Measurements from ENCODE around the gene CST5. TPM values are rescaled to one million over a fixed set of nuclear protein-coding genes. Genes with fewer than 3 reads are reported as not detected.

The CST5 gene
- not detected in 2 replicates for total RNA-seq (2014; rRNA removed; shearing (Covaris generic))

GRCh38 chr20:23879328-23879798, at the start of gene CST5:
Gene CST5 (minus strand): TSS chr20:23879748. CDS start chr20:23879676, 72 bp downstream.
- DNase-seq, result no peak
- no peaks in the 10 kb centered on the region for H3K4me1 ChIP-seq
- no peaks in the 10 kb centered on the region for H3K36me3 ChIP-seq
- no peaks in the 10 kb centered on the region for H3K9me3 ChIP-seq (replicated peaks)
- peaks cover 3% of the 10 kb centered on the region; the same call in 1 of the 2 replicates for H3K27me3 ChIP-seq
- no peak within 1 kb of the TSS for H3K27ac ChIP-seq
- no peak within 1 kb of the TSS for H3K4me3 ChIP-seq

- H3K36me3 ChIP-seq, result no peaks in the 10 kb centered on the region
- H3K4me1 ChIP-seq, result no peaks in the 10 kb centered on the region
- H3K27ac ChIP-seq, result no peak overlapping the region
- no peaks in the 10 kb centered on the region for H3K9me3 ChIP-seq (replicated peaks)
- DNase-seq, result peak in 1 of 2 experiments; percentile 8
- H3K27me3 ChIP-seq, result no peaks in the 10 kb centered on the region
- no peak overlapping the region for H3K4me3 ChIP-seq
Observed at GRCh38 chr20:23928788-23929187, 49.2 kb upstream of the CST5 start.

GRCh38 chr20:23928353-23928752, 48.8 kb upstream of the CST5 start:
- H3K27me3 ChIP-seq, result no peaks in the 10 kb centered on the region
- H3K4me1 ChIP-seq, result no peaks in the 10 kb centered on the region
- no peak overlapping the region for H3K4me3 ChIP-seq
- no peak overlapping the region for H3K27ac ChIP-seq
- no peak for DNase-seq
- no peaks in the 10 kb centered on the region for H3K9me3 ChIP-seq (replicated peaks)
- no peaks in the 10 kb centered on the region for H3K36me3 ChIP-seq

- no peak overlapping the region for H3K27ac ChIP-seq
- no peak for DNase-seq
- no peaks in the 10 kb centered on the region for H3K36me3 ChIP-seq
- no peaks in the 10 kb centered on the region for H3K4me1 ChIP-seq
- 0 out of 2 replicates have a peak, but pooled peaks cover 6% of the 10 kb centered on the region for H3K27me3 ChIP-seq
- H3K4me3 ChIP-seq, result no peak overlapping the region
- no peaks in the 10 kb centered on the region for H3K9me3 ChIP-seq (replicated peaks)
Observed at GRCh38 chr20:23926944-23927872, 47.7 kb upstream of the CST5 start.

- no peaks in the 10 kb centered on the region for H3K36me3 ChIP-seq
- H3K27me3 ChIP-seq, result 0 out of 2 replicates have a peak, but pooled peaks cover 6% of the 10 kb centered on the region
- H3K9me3 ChIP-seq (replicated peaks), result no peaks in the 10 kb centered on the region
- H3K27ac ChIP-seq, result no peak overlapping the region
- DNase-seq, result no peak
- no peaks in the 10 kb centered on the region for H3K4me1 ChIP-seq
- H3K4me3 ChIP-seq, result no peak overlapping the region
Observed at GRCh38 chr20:23926526-23926880, 47.0 kb upstream of the CST5 start.

GRCh38 chr20:23925789-23926525, 46.4 kb upstream of the CST5 start:
- no peak for DNase-seq
- H3K27me3 ChIP-seq, result 0 out of 2 replicates have a peak, but pooled peaks cover 6% of the 10 kb centered on the region
- H3K4me1 ChIP-seq, result no peaks in the 10 kb centered on the region
- no peaks in the 10 kb centered on the region for H3K9me3 ChIP-seq (replicated peaks)
- no peak overlapping the region for H3K27ac ChIP-seq
- no peak overlapping the region for H3K4me3 ChIP-seq
- no peaks in the 10 kb centered on the region for H3K36me3 ChIP-seq

- Histone ChIP-seq H3K27ac (no peak overlapping the region), H3K4me1 (no peaks in the 10 kb centered on the region), H3K27me3 (0 out of 2 replicates have a peak, but pooled peaks cover 6% of the 10 kb centered on the region), H3K36me3 (no peaks in the 10 kb centered on the region), H3K4me3 (no peak overlapping the region), H3K9me3 (replicated peaks) (no peaks in the 10 kb centered on the region)
- DNase-seq, result no peak
Observed at GRCh38 chr20:23924751-23925150, 45.2 kb upstream of the CST5 start.

GRCh38 chr20:23923891-23924435, 44.4 kb upstream of the CST5 start:
- Histone ChIP-seq H3K9me3 (replicated peaks) (no peaks in the 10 kb centered on the region), H3K27me3 (0 out of 2 replicates have a peak, but pooled peaks cover 6% of the 10 kb centered on the region), H3K27ac (no peak overlapping the region), H3K36me3 (no peaks in the 10 kb centered on the region), H3K4me1 (no peaks in the 10 kb centered on the region), H3K4me3 (no peak overlapping the region)
- no peak for DNase-seq

- Histone ChIP-seq H3K27ac (no peak overlapping the region), H3K4me1 (no peaks in the 10 kb centered on the region), H3K27me3 (0 out of 2 replicates have a peak, but pooled peaks cover 6% of the 10 kb centered on the region), H3K9me3 (replicated peaks) (no peaks in the 10 kb centered on the region), H3K4me3 (no peak overlapping the region), H3K36me3 (no peaks in the 10 kb centered on the region)
- no peak for DNase-seq
Observed at GRCh38 chr20:23923311-23923710, 43.8 kb upstream of the CST5 start.

GRCh38 chr20:23920408-23921325, 41.1 kb upstream of the CST5 start:
- Histone ChIP-seq H3K4me1 (no peaks in the 10 kb centered on the region), H3K36me3 (no peaks in the 10 kb centered on the region), H3K4me3 (no peak overlapping the region), H3K27ac (no peak overlapping the region), H3K9me3 (replicated peaks) (no peaks in the 10 kb centered on the region), H3K27me3 (0 out of 2 replicates have a peak, but pooled peaks cover 6% of the 10 kb centered on the region)
- DNase-seq, result no peak

GRCh38 chr20:23918896-23919295, 39.3 kb upstream of the CST5 start:
- H3K36me3 ChIP-seq, result no peaks in the 10 kb centered on the region
- DNase-seq, result no peak
- H3K27ac ChIP-seq, result no peak overlapping the region
- no peaks in the 10 kb centered on the region for H3K4me1 ChIP-seq
- no peak overlapping the region for H3K4me3 ChIP-seq
- 0 out of 2 replicates have a peak, but pooled peaks cover 6% of the 10 kb centered on the region for H3K27me3 ChIP-seq
- no peaks in the 10 kb centered on the region for H3K9me3 ChIP-seq (replicated peaks)

- no peak for DNase-seq
- no peak overlapping the region for H3K4me3 ChIP-seq
- H3K4me1 ChIP-seq, result no peaks in the 10 kb centered on the region
- 0 out of 2 replicates have a peak, but pooled peaks cover 6% of the 10 kb centered on the region for H3K27me3 ChIP-seq
- no peak overlapping the region for H3K27ac ChIP-seq
- no peaks in the 10 kb centered on the region for H3K36me3 ChIP-seq
- no peaks in the 10 kb centered on the region for H3K9me3 ChIP-seq (replicated peaks)
Observed at GRCh38 chr20:23918101-23918862, 38.7 kb upstream of the CST5 start.

GRCh38 chr20:23917024-23917725, 37.6 kb upstream of the CST5 start:
- Histone ChIP-seq H3K4me1 (no peaks in the 10 kb centered on the region), H3K4me3 (no peak overlapping the region), H3K27me3 (no peaks in the 10 kb centered on the region), H3K9me3 (replicated peaks) (no peaks in the 10 kb centered on the region), H3K36me3 (no peaks in the 10 kb centered on the region), H3K27ac (no peak overlapping the region)
- no peak for DNase-seq

Measured in SJCRH30 (cell line).